HG02623 (cell line): ENCODE measurements around the gene MAPKBP1.

Experiments
- ATAC-seq: cut with Tn5 transposase; IDR thresholded peaks from one replicate; pipeline ENCODE4 v1.9.1; 2021; ENCODE audit warnings: moderate library complexity; ENCODE audit not compliant: unreplicated experiment

Gene MAPKBP1

DNA sequence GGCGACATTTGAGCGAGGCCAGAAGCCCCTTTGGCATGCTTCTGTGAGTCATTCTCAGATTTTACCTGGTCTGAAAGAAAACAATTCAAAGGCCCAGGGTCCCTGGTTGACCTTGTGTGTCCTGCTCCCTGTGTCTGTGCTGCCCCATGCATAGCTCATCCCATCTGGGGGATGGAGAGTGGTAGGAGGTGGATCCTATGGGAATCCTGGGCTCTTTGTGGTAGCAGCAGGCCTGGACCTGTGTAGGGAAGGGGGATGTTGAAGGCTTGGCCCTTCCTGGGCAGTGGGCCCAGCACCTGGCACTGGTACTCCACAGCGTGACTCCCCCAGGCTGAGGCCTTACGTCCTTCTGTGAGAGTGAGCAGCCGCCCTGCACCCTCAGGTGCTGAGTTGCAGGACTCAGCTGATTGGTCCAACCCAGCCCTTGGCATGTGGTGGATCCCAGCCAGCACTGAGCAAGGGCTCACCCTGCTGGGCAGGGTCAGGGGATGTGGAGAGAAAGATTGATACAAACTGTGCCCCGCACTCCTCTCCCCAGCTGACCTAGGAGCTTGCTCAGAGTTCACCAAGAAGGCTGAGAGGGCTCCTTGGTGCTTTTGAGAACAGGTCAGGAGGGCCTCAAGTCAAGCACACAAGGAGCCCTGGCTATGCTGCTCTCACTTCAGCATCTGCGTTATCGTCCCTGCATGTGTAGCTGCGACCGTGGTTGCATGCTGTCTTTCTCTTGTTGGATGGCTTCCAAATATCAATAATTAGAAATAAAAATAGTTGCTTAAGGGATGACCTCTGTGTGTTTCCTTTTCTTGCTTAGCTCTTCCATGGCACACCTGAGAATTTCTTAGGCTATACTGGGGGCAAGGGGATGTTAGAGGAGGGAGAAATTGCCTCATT is 32.3 kb downstream of the MAPKBP1 start:
- no peak for ATAC-seq

DNA sequence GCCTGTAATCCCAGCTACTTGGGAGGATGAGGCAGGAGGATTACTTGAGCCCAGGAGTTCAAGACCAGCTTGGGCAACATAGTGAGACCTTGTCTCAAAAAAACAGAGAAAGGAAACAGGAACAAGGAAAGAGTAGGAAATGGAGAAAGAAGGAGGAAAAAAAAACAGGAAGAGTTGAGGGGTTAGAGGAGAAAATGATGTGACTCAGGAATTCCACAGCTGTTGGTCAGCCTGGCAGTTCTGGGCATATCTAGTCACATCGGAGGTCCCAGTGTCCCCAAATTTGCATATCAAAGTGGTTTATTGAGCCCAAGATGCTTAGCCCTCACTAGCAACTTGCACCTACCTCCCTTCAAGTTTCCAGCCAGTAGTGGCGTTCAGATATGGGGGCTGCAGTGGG is 34.8 kb downstream of the MAPKBP1 start:
- no peak for ATAC-seq

DNA sequence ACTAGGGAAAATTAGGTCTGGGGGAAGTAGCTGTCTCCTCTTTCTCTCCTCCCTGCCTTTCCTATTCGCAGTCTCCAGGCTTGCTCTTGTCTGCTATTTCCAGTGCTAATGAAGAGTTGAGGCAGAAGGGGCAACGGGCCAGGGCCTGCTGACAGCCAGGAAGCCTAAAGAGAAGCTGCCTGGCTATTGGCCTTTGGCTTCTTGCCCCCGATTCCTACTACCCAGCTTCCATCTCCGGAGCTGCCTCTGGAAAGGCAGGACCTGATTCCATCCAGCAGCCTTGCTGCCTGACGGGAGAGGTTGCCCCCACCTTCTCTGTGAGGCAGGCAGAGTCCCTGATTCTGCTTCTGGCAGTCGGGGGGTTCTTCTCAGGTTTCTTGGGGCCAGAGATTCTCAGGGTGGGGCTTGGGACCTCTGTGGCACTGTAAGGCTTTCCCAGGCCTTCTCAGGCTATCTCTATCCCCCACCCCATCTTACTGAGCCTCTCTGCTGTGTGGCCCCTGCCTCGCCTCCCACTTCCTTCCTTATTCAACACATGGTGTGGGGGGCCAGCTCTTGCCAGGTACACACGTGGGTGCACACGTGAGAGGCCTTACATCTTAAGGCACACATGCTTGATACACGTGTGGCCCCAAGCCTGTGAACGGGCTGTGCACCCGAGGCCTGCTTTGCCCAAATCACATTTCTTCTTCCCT is 35.4 kb downstream of the MAPKBP1 start:
- no peak for ATAC-seq

DNA sequence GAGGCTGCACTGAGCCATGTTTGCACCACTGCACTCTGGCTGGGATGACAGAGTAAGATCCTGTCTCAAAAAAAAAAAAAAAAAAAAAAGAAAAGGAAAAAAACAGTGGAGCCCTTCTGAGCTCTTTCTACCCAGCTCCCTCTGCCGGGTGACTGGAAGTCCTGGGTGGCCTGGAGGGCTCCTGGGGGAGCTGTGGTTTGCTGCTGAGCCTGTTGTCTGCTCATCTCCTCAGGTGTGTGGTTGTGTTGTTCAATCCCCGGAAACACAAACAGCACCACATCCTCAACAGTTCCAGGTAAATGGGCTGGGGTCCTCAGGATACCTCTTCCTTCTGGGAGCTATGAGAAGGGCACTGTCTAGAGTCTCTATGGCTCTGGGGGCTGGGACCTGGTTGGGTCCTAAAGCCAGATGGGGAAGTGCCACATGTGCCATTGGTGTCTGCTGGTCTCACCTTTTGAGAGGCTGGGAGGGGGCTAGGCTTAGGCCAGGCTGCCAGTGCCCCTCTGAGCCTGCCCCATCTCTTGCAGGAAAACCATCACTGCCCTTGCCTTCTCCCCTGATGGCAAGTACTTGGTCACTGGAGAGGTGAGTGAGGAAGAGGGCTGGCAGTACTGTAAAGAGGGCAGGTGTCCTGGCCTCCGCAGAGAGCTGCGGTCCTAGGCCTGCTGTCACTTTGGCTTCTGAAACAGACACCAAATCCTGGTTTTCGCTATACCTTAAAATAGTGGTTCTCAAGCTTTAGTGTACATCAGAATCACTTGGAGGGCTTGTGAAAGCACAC is 36.6 kb downstream of the MAPKBP1 start:
- ATAC-seq, result no peak

DNA sequence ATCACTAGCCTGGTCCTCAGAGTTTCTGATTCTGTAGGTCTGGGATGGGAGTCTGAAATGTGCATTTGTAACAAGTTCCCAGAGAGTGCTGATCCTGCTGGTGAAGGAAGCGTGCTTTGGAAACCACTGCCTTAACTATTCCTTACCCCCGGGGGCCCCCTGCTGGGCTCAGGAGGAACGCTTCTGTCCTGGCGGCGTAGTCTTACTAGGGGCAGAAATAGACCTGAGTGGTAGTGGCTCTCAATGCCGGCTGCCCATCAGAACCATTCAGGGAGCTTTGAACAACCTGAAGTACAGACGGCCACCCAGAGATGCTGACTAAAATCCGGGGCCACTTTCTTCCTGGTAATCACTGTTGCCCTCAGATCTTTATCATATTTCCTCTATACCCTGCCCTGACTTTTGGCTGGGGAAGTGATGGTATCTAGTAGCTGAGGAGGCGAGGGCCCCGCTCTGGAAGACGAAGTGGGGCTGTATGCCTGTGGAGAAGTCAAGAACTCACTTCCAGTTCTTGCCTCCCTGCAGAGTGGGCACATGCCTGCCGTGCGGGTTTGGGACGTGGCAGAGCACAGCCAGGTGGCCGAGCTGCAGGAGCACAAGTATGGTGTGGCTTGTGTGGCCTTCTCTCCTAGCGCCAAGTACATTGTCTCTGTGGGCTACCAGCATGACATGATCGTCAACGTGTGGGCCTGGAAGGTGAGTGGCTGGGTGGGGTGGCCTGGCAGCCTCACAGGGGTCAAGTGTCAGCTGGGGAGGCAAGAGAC is 37.3 kb downstream of the MAPKBP1 start:
- ATAC-seq, result no peak

DNA sequence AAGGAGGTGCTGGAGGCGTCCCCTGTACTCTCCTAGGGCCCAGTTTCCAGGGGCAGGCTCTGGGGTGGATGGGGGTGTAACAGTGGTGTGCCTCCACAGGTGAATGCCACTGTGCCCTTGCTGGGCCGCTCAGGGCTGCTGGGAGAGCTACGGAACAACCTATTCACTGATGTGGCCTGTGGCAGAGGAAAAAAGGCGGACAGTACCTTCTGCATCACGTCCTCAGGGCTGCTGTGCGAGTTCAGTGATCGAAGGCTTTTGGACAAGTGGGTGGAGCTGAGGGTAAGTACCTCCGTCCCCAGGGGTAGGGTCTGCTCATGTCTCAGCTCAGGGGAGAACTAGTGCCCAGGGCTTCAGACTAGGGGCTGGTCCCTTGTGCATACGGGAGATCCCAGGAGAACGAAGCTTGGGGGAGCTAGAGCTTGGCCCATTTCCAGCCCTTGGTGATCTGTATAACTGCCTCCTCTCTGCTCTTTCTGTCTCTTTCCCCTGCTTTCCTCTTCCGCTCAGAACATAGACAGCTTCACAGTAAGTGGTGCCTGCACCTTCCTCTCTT is 38.6 kb downstream of the MAPKBP1 start:
- ATAC-seq, result no peak

DNA sequence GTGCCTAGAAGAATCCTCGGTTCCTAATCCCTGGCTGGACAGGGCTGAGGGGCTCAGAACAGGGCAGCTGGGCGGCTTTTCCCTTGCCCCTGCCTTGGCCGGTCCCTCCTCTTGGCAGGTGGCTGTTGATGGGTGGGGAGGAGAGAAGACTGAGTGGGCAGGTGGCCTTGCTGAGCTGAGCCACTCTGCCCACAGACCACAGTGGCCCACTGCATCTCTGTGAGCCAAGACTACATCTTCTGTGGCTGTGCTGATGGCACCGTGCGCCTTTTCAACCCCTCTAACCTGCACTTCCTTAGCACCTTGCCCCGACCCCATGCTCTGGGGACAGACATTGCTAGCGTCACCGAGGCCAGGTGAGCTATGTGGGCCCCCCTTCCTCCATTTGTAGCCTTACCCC is 39.1 kb downstream of the MAPKBP1 start:
- no peak for ATAC-seq

DNA sequence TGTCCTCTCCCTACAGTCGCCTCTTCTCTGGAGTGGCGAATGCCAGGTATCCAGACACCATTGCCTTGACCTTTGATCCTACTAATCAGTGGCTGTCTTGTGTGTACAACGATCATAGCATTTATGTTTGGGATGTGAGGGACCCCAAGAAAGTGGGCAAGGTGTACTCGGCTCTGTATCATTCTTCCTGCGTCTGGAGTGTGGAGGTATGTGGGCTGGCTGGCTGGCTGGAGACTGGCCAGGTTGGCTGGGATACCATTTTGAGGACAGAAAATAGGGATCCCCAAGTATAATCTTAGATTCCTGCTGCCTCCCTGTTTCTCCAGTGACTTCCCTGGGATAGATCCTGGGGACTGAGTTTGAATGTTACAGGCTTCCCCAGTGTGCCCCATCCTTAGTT is 40.2 kb downstream of the MAPKBP1 start:
- ATAC-seq, result no peak

DNA sequence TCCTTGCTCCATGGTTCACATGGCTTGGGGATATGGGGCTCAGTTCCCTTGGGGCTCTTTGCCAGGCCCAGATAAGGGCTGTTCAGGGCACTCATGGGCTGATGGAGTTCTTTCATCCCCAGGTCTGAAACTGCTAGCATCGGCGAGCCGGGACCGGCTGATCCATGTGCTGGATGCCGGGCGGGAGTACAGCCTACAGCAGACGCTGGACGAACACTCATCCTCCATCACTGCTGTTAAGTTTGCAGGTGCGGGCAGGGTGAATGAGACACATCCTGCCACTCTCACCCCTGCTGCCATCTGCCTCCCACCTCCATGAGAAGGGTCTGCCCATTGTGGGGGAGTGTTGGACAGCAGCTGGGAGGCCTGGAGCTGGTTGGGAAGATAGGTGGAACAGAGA is 42.5 kb downstream of the MAPKBP1 start:
- no peak for ATAC-seq

DNA sequence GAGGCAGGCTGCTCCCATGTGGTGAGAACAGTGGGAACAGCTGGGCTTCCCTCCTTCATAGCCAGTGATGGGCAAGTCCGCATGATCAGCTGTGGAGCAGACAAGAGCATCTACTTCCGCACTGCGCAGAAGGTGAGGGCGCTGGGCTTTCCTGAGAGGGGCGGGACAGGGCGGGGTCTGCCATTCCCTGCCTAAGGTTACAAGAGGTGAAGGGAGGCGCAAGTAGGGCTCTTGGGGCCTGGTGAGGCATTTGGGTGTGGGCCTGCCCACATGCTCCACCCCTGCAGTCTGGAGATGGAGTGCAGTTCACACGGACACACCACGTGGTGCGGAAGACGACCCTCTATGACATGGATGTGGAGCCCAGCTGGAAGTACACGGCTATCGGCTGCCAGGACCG is 43.0 kb downstream of the MAPKBP1 start:
- ATAC-seq, result no peak

DNA sequence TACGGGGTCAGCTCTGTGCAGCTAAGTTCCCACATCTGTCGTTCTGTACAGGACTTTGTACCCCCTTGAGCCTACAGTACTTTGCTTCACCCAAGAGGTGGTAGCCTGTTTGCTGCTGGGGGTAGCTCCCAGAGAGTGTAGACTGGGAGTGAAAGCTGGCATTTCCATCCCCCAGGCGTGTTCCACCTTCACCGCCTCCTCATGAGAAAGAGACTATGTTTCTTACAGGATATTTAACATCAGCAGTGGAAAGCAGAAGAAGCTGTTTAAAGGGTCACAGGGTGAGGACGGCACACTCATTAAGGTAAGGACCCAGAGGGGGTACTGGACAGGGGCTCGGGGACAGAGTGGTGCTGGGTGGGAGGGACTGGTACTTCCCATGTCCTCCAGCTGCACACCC is 43.5 kb downstream of the MAPKBP1 start:
- ATAC-seq, result no peak

DNA sequence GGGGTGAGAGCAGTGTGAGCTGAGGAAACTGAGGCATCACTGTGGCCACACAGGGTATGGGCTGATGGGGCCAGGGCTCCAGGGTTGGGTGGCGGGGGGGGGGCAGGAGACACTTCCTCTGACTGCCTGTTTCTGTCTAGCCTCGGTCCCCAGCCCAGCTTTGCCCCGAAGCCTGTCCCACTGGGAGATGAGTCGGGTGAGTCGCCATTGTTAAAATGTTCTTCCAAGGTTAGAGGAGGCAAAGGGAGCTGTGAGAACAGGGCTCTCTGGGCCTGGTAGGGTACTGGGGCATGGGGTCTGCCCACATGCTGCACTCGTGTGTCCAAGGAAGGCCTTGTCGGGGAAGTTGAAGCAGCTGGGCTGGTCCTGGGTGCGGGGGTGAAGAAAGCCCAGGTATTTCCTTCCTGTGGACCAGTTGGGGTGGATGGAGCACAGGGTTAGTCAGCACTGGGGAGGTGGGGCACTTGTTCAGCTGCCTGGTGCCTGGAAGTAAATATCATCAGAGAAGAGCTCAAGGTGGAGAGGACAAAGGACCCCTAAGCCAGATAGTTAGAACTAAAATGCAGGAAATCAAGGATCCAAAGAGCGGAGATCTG is 45.3 kb downstream of the MAPKBP1 start:
- no peak for ATAC-seq

DNA sequence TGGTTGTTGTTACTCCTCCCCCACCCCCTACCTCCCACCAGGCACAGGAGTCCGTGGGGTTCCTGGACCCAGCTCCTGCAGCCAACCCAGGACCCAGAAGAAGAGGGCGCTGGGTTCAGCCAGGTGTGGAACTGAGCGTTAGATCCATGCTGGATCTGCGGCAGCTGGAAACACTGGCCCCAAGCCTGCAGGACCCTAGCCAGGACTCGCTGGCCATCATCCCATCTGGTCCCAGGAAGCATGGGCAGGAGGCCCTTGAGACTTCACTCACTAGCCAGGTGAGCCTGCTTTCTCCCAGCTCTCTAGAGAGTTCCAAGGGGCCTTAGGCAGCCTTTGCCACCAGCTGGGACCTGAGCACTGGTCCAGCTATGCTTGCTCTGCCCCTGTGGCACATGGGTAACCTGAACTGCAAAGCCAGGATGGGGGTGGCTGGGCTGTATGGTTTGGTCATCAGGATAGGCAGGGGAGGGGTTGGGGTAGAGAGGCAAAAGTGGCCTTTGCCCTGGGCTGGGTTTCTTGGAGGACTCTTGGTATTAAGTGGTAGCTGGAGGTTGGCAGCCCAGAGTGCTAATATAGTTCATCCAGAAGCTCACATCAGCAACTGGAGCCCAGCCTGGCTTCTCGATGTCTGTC is 46.6 kb downstream of the MAPKBP1 start:
- no peak for ATAC-seq

DNA sequence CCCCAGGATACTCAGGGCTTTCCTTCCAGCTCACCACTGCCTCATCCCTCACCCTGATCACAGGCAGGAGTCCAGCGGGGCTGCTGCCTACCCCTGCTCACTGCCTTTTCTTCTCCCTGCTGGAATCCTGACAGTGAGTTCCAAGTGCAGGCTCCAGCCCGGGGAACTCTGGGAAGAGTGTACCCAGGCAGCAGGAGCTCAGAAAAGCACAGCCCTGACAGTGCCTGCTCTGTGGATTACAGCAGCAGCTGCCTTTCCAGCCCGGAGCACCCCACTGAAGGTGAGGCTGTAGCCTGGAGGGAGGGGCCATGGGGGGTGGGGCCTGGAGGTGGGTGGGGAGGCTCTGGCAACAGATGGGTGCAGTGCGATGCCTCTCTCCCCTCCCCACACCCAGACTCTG is 47.5 kb downstream of the MAPKBP1 start:
- no peak for ATAC-seq

DNA sequence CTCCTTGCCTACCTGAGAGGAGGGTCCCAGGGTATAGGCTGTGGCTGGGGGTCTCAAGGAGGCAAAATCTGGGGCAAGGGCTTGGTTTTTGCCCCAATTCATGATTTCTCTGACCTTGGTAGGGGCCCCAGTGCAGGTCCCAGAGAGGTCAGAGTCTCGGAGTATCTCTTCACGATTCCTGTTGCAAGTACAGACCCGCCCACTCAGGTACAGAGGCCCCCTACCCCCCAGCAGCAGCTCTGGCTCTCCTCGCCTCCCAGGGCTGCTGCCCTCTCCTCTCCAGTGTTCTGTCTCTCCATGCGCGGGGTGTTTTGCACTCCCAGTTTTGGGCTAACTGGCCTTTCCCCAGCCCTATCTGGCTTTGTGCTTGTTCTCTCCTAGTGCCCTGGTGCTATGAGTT is 48.2 kb downstream of the MAPKBP1 start:
- ATAC-seq, result no peak

DNA sequence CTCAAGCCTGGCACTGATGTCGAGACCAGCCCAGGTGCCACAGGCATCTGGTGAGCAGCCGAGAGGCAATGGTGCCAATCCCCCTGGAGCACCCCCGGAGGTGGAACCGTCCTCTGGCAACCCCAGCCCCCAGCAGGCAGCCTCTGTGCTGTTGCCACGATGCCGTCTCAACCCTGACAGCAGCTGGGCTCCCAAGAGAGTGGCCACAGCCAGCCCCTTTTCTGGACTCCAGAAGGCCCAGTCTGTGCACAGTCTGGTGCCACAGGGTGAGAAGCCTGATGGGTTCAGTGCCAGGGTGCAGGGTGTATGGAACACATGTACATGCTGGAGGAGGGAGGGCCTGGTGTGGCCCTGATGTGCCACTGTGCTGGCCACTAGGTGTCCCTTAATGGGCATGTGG is 48.7 kb downstream of the MAPKBP1 start:
- ATAC-seq, result no peak

DNA sequence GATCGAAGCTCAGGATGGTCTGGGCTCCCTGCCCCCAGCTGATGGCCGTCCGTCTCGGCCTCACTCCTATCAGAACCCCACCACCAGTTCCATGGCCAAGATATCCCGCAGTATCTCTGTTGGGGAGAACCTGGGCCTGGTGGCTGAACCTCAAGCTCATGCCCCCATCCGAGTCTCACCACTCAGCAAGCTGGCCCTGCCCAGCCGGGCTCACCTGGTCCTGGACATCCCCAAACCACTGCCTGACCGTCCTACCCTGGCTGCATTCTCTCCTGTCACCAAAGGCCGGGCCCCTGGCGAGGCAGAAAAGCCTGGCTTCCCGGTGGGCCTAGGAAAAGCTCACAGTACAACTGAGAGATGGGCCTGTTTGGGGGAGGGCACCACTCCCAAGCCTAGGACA is 49.2 kb downstream of the MAPKBP1 start:
- ATAC-seq, result no peak

DNA sequence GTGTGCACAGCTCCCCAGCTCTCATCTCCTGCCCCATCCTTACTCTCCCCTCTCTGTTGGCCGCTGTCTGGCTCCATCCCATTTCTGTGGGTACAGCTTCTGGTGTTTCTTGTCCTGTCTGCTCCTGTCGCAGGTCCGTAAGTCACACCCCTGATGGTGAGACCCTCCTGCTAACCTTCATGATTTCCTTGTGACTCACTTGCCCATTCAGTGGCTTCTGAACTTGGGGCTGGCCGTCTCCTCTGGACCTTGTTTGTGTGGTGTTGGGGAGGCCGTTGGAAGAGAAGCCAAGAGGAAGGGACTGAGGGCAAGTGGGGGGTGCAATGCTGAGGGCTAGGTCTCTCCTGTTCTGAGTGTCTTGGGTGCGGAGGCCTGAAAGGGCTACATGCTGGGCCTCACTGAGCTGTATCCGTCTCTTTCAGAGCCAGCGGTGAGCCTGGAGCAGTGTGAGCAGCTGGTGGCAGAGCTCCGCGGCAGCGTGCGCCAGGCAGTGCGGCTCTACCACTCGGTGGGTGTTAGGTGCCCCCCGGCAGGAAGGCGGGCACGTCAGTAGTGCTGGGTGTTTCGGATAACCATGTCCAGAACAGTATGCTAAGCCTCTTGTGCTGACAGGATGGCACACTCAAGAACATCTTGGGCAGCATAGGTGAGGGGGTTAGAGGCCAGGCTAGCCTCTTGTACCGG is 49.9 kb downstream of the MAPKBP1 start:
- ATAC-seq, result no peak

DNA sequence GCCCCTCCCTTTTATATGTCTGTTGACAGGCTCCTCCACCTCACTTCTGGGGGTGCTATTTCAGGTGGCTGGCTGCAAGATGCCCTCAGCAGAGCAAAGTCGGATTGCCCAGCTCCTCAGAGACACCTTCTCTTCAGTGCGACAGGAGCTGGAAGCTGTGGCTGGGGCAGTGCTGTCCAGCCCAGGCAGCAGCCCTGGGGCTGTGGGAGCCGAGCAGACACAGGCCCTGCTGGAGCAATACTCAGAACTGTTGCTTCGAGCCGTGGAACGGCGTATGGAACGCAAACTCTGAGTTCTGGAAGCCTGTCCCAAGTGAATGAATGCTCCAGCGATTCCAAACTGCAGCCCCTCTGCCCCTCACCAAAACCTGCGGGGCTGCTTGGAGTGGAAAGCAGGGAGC is 50.9 kb downstream of the MAPKBP1 start:
- no peak for ATAC-seq
